ENCODE measurements around the gene TMPRSS11E.
"Not testable (repeated sequence)": the region's sequence is repeated elsewhere in the genome, so short reads cannot be mapped to it uniquely, and the experiment has no call there.

The TMPRSS11E gene

GRCh38 chr4:68505452-68505851 lies 58.2 kb downstream of the TMPRSS11E start:
- H3K4ac ChIP-seq (ENCODE audit: low read depth in 1 of 2, low read length in 2 of 2); H3K18ac ChIP-seq (ENCODE audit: low read depth in 1 of 2, low read length in 2 of 2); H3K27ac ChIP-seq (ENCODE audit: low read length, poor library complexity, severe bottlenecking); H4K8ac ChIP-seq (ENCODE audit: low read length); H2AFZ ChIP-seq (ENCODE audit: low read depth, low read length); DNase-seq; H3K36me3 ChIP-seq (ENCODE audit: control insufficient read depth in 1 of 2, insufficient read depth in 2 of 2, low read depth in 1 of 2, low read length in 2 of 2); H2BK12ac ChIP-seq (ENCODE audit: low read length in 2 of 2); H2BK120ac ChIP-seq (ENCODE audit: low read depth, low read length); H2BK5ac ChIP-seq (ENCODE audit: low read depth, low read length, poor library complexity, severe bottlenecking); H3K79me1 ChIP-seq (replicated peaks; ENCODE audit: low read length, poor library complexity, severe bottlenecking); H3K14ac ChIP-seq (ENCODE audit: low read length in 2 of 2); H3K4me1 ChIP-seq (ENCODE audit: control insufficient read depth, insufficient read depth, low read depth, low read length); H3K23ac ChIP-seq (ENCODE audit: low read length in 2 of 2); H3K27me3 ChIP-seq (ENCODE audit: control insufficient read depth in 1 of 2, insufficient read depth in 1 of 2, low read length in 2 of 2); H4K91ac ChIP-seq (ENCODE audit: low read length); H3K4me2 ChIP-seq (ENCODE audit: low read length, poor library complexity, severe bottlenecking); H2BK15ac ChIP-seq (ENCODE audit: low read depth, poor library complexity, severe bottlenecking); H3K9me3 ChIP-seq (ENCODE audit: control insufficient read depth, low read length); H2AK5ac ChIP-seq (ENCODE audit: low read length, severe bottlenecking); H3K9ac ChIP-seq (ENCODE audit: low read length); H3K4me3 ChIP-seq (ENCODE audit: insufficient read depth in 1 of 2, low read depth in 1 of 2, low read length in 2 of 2): not testable (repeated sequence)
- WGBS, result no CpG with 5 or more reads among the region's 1 CpG

- no peak overlapping the region for H3K9ac ChIP-seq (ENCODE audit: low read length)
- no peaks in the 10 kb centered on the region for H3K79me1 ChIP-seq (replicated peaks; ENCODE audit: low read length, poor library complexity, severe bottlenecking)
- H2AK5ac ChIP-seq (ENCODE audit: low read length, severe bottlenecking), result no peak overlapping the region
- H3K4me2 ChIP-seq (ENCODE audit: low read length, poor library complexity, severe bottlenecking), result no peak overlapping the region
- H2BK12ac ChIP-seq (ENCODE audit: low read length in 2 of 2), result no peak overlapping the region
- no peak overlapping the region for H3K4me3 ChIP-seq (ENCODE audit: insufficient read depth in 1 of 2, low read depth in 1 of 2, low read length in 2 of 2)
- H3K14ac ChIP-seq (ENCODE audit: low read length in 2 of 2), result no peak overlapping the region
- H4K91ac ChIP-seq (ENCODE audit: low read length), result no peak overlapping the region
- H3K4me1 ChIP-seq (ENCODE audit: control insufficient read depth, insufficient read depth, low read depth, low read length), result no peaks in the 10 kb centered on the region
- H2BK15ac ChIP-seq (ENCODE audit: low read depth, poor library complexity, severe bottlenecking), result no peak overlapping the region
- 67% methylated on average over 1 of the region's 1 CpG for WGBS
- no peak overlapping the region for H4K8ac ChIP-seq (ENCODE audit: low read length)
- H3K27ac ChIP-seq (ENCODE audit: low read length, poor library complexity, severe bottlenecking), result no peak overlapping the region
- H3K27me3 ChIP-seq (ENCODE audit: control insufficient read depth in 1 of 2, insufficient read depth in 1 of 2, low read length in 2 of 2), result no peaks in the 10 kb centered on the region
- H2BK120ac ChIP-seq (ENCODE audit: low read depth, low read length), result no peak overlapping the region
- H3K36me3 ChIP-seq (ENCODE audit: control insufficient read depth in 1 of 2, insufficient read depth in 2 of 2, low read depth in 1 of 2, low read length in 2 of 2), result no peaks in the 10 kb centered on the region
- no peaks in the 10 kb centered on the region for H3K9me3 ChIP-seq (ENCODE audit: control insufficient read depth, low read length)
- no peak overlapping the region for H3K23ac ChIP-seq (ENCODE audit: low read length in 2 of 2)
- H3K4ac ChIP-seq (ENCODE audit: low read depth in 1 of 2, low read length in 2 of 2), result no peak overlapping the region
- no peak overlapping the region for H2BK5ac ChIP-seq (ENCODE audit: low read depth, low read length, poor library complexity, severe bottlenecking)
- no peak overlapping the region for H3K18ac ChIP-seq (ENCODE audit: low read depth in 1 of 2, low read length in 2 of 2)
- DNase-seq, result no peak
- no peak overlapping the region for H2AFZ ChIP-seq (ENCODE audit: low read depth, low read length)
Observed at GRCh38 chr4:68518889-68519288, 71.6 kb downstream of the TMPRSS11E start.

GRCh38 chr4:68520985-68521384 lies 73.7 kb downstream of the TMPRSS11E start:
- no peak overlapping the region for H3K14ac ChIP-seq (ENCODE audit: low read length in 2 of 2)
- H3K9me3 ChIP-seq (ENCODE audit: control insufficient read depth, low read length), result no peaks in the 10 kb centered on the region
- no peak overlapping the region for H2BK15ac ChIP-seq (ENCODE audit: low read depth, poor library complexity, severe bottlenecking)
- no peaks in the 10 kb centered on the region for H3K79me1 ChIP-seq (replicated peaks; ENCODE audit: low read length, poor library complexity, severe bottlenecking)
- H2BK120ac ChIP-seq (ENCODE audit: low read depth, low read length), result no peak overlapping the region
- WGBS, result no CpG with 5 or more reads among the region's 2 CpGs
- H2BK5ac ChIP-seq (ENCODE audit: low read depth, low read length, poor library complexity, severe bottlenecking), result no peak overlapping the region
- H3K36me3 ChIP-seq (ENCODE audit: control insufficient read depth in 1 of 2, insufficient read depth in 2 of 2, low read depth in 1 of 2, low read length in 2 of 2), result no peaks in the 10 kb centered on the region
- H3K9ac ChIP-seq (ENCODE audit: low read length), result no peak overlapping the region
- no peaks in the 10 kb centered on the region for H3K27me3 ChIP-seq (ENCODE audit: control insufficient read depth in 1 of 2, insufficient read depth in 1 of 2, low read length in 2 of 2)
- no peak overlapping the region for H4K8ac ChIP-seq (ENCODE audit: low read length)
- no peak overlapping the region for H3K27ac ChIP-seq (ENCODE audit: low read length, poor library complexity, severe bottlenecking)
- no peak overlapping the region for H2BK12ac ChIP-seq (ENCODE audit: low read length in 2 of 2)
- no peak overlapping the region for H3K18ac ChIP-seq (ENCODE audit: low read depth in 1 of 2, low read length in 2 of 2)
- H3K4me3 ChIP-seq (ENCODE audit: insufficient read depth in 1 of 2, low read depth in 1 of 2, low read length in 2 of 2), result no peak overlapping the region
- no peaks in the 10 kb centered on the region for H3K4me1 ChIP-seq (ENCODE audit: control insufficient read depth, insufficient read depth, low read depth, low read length)
- no peak overlapping the region for H3K23ac ChIP-seq (ENCODE audit: low read length in 2 of 2)
- H2AK5ac ChIP-seq (ENCODE audit: low read length, severe bottlenecking), result no peak overlapping the region
- no peak overlapping the region for H2AFZ ChIP-seq (ENCODE audit: low read depth, low read length)
- no peak overlapping the region for H3K4ac ChIP-seq (ENCODE audit: low read depth in 1 of 2, low read length in 2 of 2)
- H3K4me2 ChIP-seq (ENCODE audit: low read length, poor library complexity, severe bottlenecking), result no peak overlapping the region
- DNase-seq, result no peak
- no peak overlapping the region for H4K91ac ChIP-seq (ENCODE audit: low read length)

- 33% methylated on average over 1 of the region's 1 CpG for WGBS
- H3K23ac ChIP-seq (ENCODE audit: low read length in 2 of 2); H3K27me3 ChIP-seq (ENCODE audit: control insufficient read depth in 1 of 2, insufficient read depth in 1 of 2, low read length in 2 of 2); H3K9ac ChIP-seq (ENCODE audit: low read length); H4K91ac ChIP-seq (ENCODE audit: low read length); H2BK5ac ChIP-seq (ENCODE audit: low read depth, low read length, poor library complexity, severe bottlenecking); H2BK12ac ChIP-seq (ENCODE audit: low read length in 2 of 2); H3K27ac ChIP-seq (ENCODE audit: low read length, poor library complexity, severe bottlenecking); H2AFZ ChIP-seq (ENCODE audit: low read depth, low read length); H3K4me3 ChIP-seq (ENCODE audit: insufficient read depth in 1 of 2, low read depth in 1 of 2, low read length in 2 of 2); H2AK5ac ChIP-seq (ENCODE audit: low read length, severe bottlenecking); H3K18ac ChIP-seq (ENCODE audit: low read depth in 1 of 2, low read length in 2 of 2); H3K9me3 ChIP-seq (ENCODE audit: control insufficient read depth, low read length); H2BK15ac ChIP-seq (ENCODE audit: low read depth, poor library complexity, severe bottlenecking); H3K14ac ChIP-seq (ENCODE audit: low read length in 2 of 2); H3K36me3 ChIP-seq (ENCODE audit: control insufficient read depth in 1 of 2, insufficient read depth in 2 of 2, low read depth in 1 of 2, low read length in 2 of 2); H3K4me1 ChIP-seq (ENCODE audit: control insufficient read depth, insufficient read depth, low read depth, low read length); H3K4ac ChIP-seq (ENCODE audit: low read depth in 1 of 2, low read length in 2 of 2); H3K4me2 ChIP-seq (ENCODE audit: low read length, poor library complexity, severe bottlenecking); H2BK120ac ChIP-seq (ENCODE audit: low read depth, low read length); H4K8ac ChIP-seq (ENCODE audit: low read length); H3K79me1 ChIP-seq (replicated peaks; ENCODE audit: low read length, poor library complexity, severe bottlenecking); DNase-seq: not testable (repeated sequence)
Observed at GRCh38 chr4:68522232-68522631, 75.0 kb downstream of the TMPRSS11E start.
